Adrenal gland (tissue), 12 donors: ENCODE measurements around the gene ISX. TPM values are rescaled to one million over a fixed set of nuclear protein-coding genes. Genes with fewer than 3 reads are reported as not detected.

Source experiments
- DNase-seq, 7 donors: peaks; one replicate each; pipeline ENCODE4 v3.0.0-alpha.2; 2019 to 2020
- H3K27ac ChIP-seq, 5 donors: fragments of 200-600 bp; sonication (generic) in 4 of 5; 1 replicate in 3 of 5; 2 replicates in 2 of 5; pipeline versions ENCODE4 v1.5.1 to v1.8.0; 2016 to 2020; ENCODE audit warnings: mild to moderate bottlenecking in 1 of 5
- H3K27me3 ChIP-seq: fragments of 200-600 bp; 2 replicates; pipeline ENCODE4 v1.8.0; 2021
- H3K36me3 ChIP-seq, 2 donors: fragments of 200-600 bp; replicated peaks in 1 of 2; 1 replicate in 1 of 2; 2 replicates in 1 of 2; pipeline versions ENCODE4 v1.5.1 to v1.8.0; 2018 to 2022
- H3K4me1 ChIP-seq, 2 donors: fragments of 200-600 bp; replicated peaks in 1 of 2; 1 replicate in 1 of 2; 2 replicates in 1 of 2; pipeline versions ENCODE4 v1.5.1 to v1.8.0; 2018 to 2021
- H3K4me3 ChIP-seq, 4 donors: fragments of 200-600 bp; sonication (generic) in 3 of 4; one replicate each; pipeline ENCODE4 v1.5.1; 2016 to 2018
- H3K9me3 ChIP-seq, 3 donors: fragments of 200-600 bp; sonication (generic) in 1 of 3; replicated peaks in 1 of 3; 1 replicate in 2 of 3; 2 replicates in 1 of 3; pipeline versions ENCODE4 v1.5.1 to v1.8.0; 2016 to 2021
- POLR2A ChIP-seq, 2 donors: fragments of 450-650 bp; IDR thresholded peaks; one replicate each; pipeline ENCODE4 v1.6.1; 2017; ENCODE audit warnings: antibody characterized with exemption in 2 of 2, mild to moderate bottlenecking in 2 of 2, moderate library complexity in 1 of 2
- WGBS, 4 donors: extraction: QIAGEN DNeasy Blood & Tissue Kit in 2 of 4; methylation state at CpG; one replicate each; pipeline versions ENCODE4 v1.1.5 to v1.1.7; 2013 to 2017; 5-methylcytosine and 5-hydroxymethylcytosine counted together
- intact Hi-C, 2 donors: fragments of 100-400 bp; cut with DNase I; formaldehyde crosslinking; loops; one replicate each; pipeline versions ENCODE4 v1.14.1 to v1.15.0; 2022 to 2023
- polyA plus RNA-seq, 3 donors: library from polyadenylated mRNA; stranded (reverse); fragments of 200-250 nt in 2 of 3; fragments of 350-450 nt in 1 of 3; fragmentation: Illumina TruSeq in 1 of 3; extraction: RNeasy Lipid Tissue Mini Kit (QIAGEN cat#74804) in 1 of 3; gene quantifications; one replicate each; pipeline ENCODE4 v1.2.3, GENCODE V29; 2013 to 2014
- total RNA-seq, 9 donors: library from RNA; depleted of rRNA in 4 of 9; stranded (reverse); fragments of >200 nt in 4 of 9; fragments of 120-200 nt in 1 of 9; fragmentation: NEBNext Ultra II Directional in 1 of 9; extraction: Animal tissue kit (Norgen Biotek cat#: 25700) in 1 of 9; gene quantifications; one replicate each; pipeline versions ENCODE4 v1.1.0 to v1.2.4, GENCODE V29; 2013 to 2023
- TF ChIP-seq, protein P1 (sequence below), 6 experiments: fragments of 450-650 bp in 4 of 6; fragments of 200-600 bp in 2 of 6; sonication (generic) in 1 of 6; IDR thresholded peaks; 1 replicate in 5 of 6; 2 replicates in 1 of 6; pipeline versions ENCODE4 v1.5.1 to v1.8.0; 2016 to 2021; ENCODE audit warnings: antibody characterized with exemption in 6 of 6, mild to moderate bottlenecking in 2 of 6, moderate library complexity in 1 of 6
- donor health status: healthy with polysubstance abuse.
- donor health status: Bipolar disorder and iron deficiency.
- donor health status: DM: yes; HTN: yes; CAD: no.
- donor health status: DM: no; HTN: no; CAD: no.
- donor health status: DM: no; HTN: no; CAD: no.
- donor health status: DM: yes; HTN: yes; CAD: no.

ISX gene
- total and polyA plus RNA-seq, 12 donors = 0.08 TPM; not detected in 11

DNA sequence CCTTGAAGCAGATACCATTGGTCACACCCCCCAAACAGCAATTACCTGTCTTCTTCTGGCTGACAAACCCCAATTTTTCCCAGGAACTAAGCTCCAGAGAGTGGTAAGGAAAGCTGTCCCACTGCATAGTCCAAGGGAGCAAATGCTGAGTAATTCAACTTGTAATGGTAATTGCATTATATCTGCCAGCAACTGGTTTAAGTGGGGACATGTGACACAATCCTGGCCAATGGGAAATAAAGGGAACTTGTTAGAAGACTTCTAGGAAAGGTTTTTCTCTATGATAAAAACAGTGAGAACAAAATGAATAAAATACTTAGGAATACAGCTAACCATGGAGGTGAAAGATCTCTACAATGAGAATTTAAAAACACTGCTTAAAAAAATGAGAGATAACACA, 9.5 kb upstream of the ISX start:
- TF ChIP-seq, protein P1, sequence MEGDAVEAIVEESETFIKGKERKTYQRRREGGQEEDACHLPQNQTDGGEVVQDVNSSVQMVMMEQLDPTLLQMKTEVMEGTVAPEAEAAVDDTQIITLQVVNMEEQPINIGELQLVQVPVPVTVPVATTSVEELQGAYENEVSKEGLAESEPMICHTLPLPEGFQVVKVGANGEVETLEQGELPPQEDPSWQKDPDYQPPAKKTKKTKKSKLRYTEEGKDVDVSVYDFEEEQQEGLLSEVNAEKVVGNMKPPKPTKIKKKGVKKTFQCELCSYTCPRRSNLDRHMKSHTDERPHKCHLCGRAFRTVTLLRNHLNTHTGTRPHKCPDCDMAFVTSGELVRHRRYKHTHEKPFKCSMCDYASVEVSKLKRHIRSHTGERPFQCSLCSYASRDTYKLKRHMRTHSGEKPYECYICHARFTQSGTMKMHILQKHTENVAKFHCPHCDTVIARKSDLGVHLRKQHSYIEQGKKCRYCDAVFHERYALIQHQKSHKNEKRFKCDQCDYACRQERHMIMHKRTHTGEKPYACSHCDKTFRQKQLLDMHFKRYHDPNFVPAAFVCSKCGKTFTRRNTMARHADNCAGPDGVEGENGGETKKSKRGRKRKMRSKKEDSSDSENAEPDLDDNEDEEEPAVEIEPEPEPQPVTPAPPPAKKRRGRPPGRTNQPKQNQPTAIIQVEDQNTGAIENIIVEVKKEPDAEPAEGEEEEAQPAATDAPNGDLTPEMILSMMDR (IDR thresholded peaks at IDR 0.05) = no peak
- no peak for TF ChIP-seq POLR2A (IDR thresholded peaks at IDR 0.05)
- no peaks in the 10 kb centered on the region for H3K36me3 ChIP-seq

DNA sequence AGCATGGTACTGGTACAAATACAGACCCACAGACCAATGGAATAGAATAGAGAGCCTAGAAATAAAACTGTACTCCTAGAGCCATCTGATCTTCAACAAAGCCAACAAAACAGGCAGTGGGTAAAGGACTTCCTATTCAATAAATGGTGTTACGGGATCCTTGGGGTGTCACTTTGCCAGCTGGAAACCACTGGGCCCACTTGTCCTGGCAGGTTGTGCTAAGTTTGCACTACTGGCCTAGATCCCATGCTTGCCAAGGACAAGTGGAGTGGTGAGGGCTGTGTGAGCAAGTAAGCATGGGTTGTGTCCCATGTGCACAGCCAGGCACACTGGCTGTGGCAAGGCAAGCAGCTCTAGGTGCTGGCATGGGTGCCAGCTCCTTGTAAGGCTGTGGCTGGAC, 8.8 kb upstream of the ISX start:
- H3K4me3 ChIP-seq = no peak overlapping the region
- H3K9me3 ChIP-seq = no peaks in the 10 kb centered on the region
- H3K4me1 ChIP-seq = no peaks in the 10 kb centered on the region
- H3K27ac ChIP-seq = no peak overlapping the region
- intact Hi-C loops = no loop called here
- 82 to 100% (median 90%) methylated on average over 1 of the region's 1 CpG for WGBS, 4 donors
- no peak for DNase-seq
- no peaks in the 10 kb centered on the region for H3K27me3 ChIP-seq
- no peak for TF ChIP-seq POLR2A (IDR thresholded peaks at IDR 0.05)
- TF ChIP-seq, protein P1 (IDR thresholded peaks at IDR 0.05) = no peak
- H3K36me3 ChIP-seq = no peaks in the 10 kb centered on the region

More for the DNA sequence above, 9.5 kb upstream of the ISX start:
- DNase-seq = no peak
- Histone ChIP-seq H3K27me3 (no peaks in the 10 kb centered on the region), H3K27ac (no peak overlapping the region), H3K4me3 (no peak overlapping the region), H3K4me1 (no peaks in the 10 kb centered on the region), H3K9me3 (no peaks in the 10 kb centered on the region)
- intact Hi-C loops = no loop called here

DNA sequence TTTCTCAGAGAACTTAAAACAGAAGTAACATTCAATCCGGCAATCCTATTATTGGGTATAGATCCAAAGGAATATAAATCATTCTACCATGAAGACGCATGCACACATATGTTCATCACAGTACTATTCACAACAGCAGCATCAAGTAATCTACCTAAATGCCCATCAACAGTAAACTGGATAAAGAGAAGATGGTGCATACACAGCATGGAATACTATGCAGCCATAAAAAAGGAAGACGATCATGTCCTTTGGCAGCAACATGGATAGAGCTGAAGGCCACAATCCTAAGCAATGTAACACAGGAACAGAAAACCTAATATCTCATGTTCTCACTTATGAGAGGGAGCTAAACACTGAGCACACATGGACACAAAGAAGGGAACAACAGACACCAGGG, 6.3 kb upstream of the ISX start:
- no peak overlapping the region for H3K27ac ChIP-seq
- 82 to 98% (median 95%) methylated on average over 3 of the region's 3 CpGs for WGBS, 4 donors
- H3K27me3 ChIP-seq = no peaks in the 10 kb centered on the region
- TF ChIP-seq, protein P1 (IDR thresholded peaks at IDR 0.05) = no peak
- no peak for TF ChIP-seq POLR2A (IDR thresholded peaks at IDR 0.05)
- H3K9me3 ChIP-seq = no peaks in the 10 kb centered on the region
- no peaks in the 10 kb centered on the region for H3K36me3 ChIP-seq
- intact Hi-C loops = no loop called here
- DNase-seq = no peak
- H3K4me1 ChIP-seq = no peaks in the 10 kb centered on the region
- no peak overlapping the region for H3K4me3 ChIP-seq

DNA sequence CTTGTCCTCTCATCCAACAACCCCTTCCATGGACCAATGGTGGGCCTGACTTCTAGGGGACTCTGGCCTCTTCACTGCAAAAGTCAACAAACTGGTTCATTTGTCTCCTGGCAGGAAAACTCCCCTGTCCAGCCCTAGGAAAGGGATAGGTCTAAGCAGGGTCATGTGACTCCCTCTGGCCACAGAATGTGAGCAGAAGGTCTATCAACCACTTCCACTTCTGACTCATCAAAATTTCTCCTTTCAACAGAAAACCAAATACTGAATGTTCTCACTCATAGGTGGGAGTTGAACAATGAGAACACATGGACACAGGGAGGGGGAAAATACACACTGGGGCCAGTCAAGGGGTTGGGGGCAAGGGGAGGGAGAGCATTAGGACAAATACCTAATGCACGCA, 1.3 kb upstream of the ISX start:
- H3K27me3 ChIP-seq = no peaks in the 10 kb centered on the region
- no peaks in the 10 kb centered on the region for H3K4me1 ChIP-seq
- no peaks in the 10 kb centered on the region for H3K9me3 ChIP-seq
- WGBS, 4 donors = 58 to 90% (median 87%) methylated on average over 1 of the region's 1 CpG
- DNase-seq = no peak
- intact Hi-C loops = no loop called here
- no peaks in the 10 kb centered on the region for H3K36me3 ChIP-seq
- TF ChIP-seq, protein P1 (IDR thresholded peaks at IDR 0.05) = no peak
- no peak for TF ChIP-seq POLR2A (IDR thresholded peaks at IDR 0.05)
- H3K4me3 ChIP-seq = no peak overlapping the region
- H3K27ac ChIP-seq = no peak overlapping the region
